ENCODE results near the gene ZBTB7C. TPM values are rescaled to one million over a fixed set of nuclear protein-coding genes. Genes with fewer than 3 reads are reported as not detected.

The ZBTB7C gene
- total RNA-seq, 1 donor from 2014 or later = 0.11 TPM

DNA sequence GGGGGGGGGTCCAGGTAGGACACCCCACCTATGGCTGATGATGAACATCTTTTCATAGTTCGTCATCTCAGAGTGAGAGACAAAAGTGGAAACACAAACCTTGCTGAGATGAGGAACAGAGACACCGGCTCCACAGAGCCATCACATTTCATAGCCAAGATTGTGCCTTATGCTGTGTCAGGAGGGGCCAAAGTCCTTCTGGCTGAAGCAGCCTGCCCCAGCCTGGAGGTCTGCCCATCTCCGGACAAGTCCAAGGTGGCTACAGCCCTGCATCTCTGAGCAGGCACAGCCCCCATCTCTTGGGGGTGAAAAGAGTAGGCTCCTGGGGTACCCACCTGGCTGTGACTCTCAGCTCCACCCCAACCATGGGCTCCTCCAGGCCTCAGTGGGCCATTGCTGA lies 70.3 kb downstream of the ZBTB7C start:
- no peak for TF ChIP-seq CTCF (IDR thresholded peaks at IDR 0.05)
- no peak overlapping the region for H3K4me3 Mint-ChIP-seq (ENCODE audit: unreplicated experiment)
- H3K27me3 Mint-ChIP-seq (ENCODE audit: unreplicated experiment) = peaks cover 25% of the 10 kb centered on the region
- DNase-seq (ENCODE audit: extremely low spot score, unreplicated experiment) = no peak
- no peaks in the 10 kb centered on the region for H3K9me3 Mint-ChIP-seq (ENCODE audit: unreplicated experiment)
- H3K27ac Mint-ChIP-seq (ENCODE audit: unreplicated experiment) = no peak overlapping the region
- H3K36me3 Mint-ChIP-seq (ENCODE audit: unreplicated experiment) = no peaks in the 10 kb centered on the region
- no peaks in the 10 kb centered on the region for H3K4me1 Mint-ChIP-seq (ENCODE audit: unreplicated experiment)

- Mint-ChIP-seq H3K9me3 (ENCODE audit: unreplicated experiment) (no peaks in the 10 kb centered on the region), H3K27me3 (ENCODE audit: unreplicated experiment) (peaks cover 29% of the 10 kb centered on the region), H3K36me3 (ENCODE audit: unreplicated experiment) (no peaks in the 10 kb centered on the region), H3K4me1 (ENCODE audit: unreplicated experiment) (no peaks in the 10 kb centered on the region), H3K4me3 (ENCODE audit: unreplicated experiment) (no peak overlapping the region), H3K27ac (ENCODE audit: unreplicated experiment) (no peak overlapping the region)
- no peak for DNase-seq (ENCODE audit: extremely low spot score, unreplicated experiment)
- TF ChIP-seq CTCF (IDR thresholded peaks at IDR 0.05) = no peak
Observed at GRCh38 chr18:48337053-48337452, 72.1 kb downstream of the ZBTB7C start.

GRCh38 chr18:48336332-48336731 lies 72.9 kb downstream of the ZBTB7C start:
- H3K36me3 Mint-ChIP-seq (ENCODE audit: unreplicated experiment) = no peaks in the 10 kb centered on the region
- no peak for TF ChIP-seq CTCF (IDR thresholded peaks at IDR 0.05)
- H3K9me3 Mint-ChIP-seq (ENCODE audit: unreplicated experiment) = no peaks in the 10 kb centered on the region
- peaks cover 31% of the 10 kb centered on the region for H3K27me3 Mint-ChIP-seq (ENCODE audit: unreplicated experiment)
- H3K4me3 Mint-ChIP-seq (ENCODE audit: unreplicated experiment) = no peak overlapping the region
- DNase-seq (ENCODE audit: extremely low spot score, unreplicated experiment) = no peak
- H3K4me1 Mint-ChIP-seq (ENCODE audit: unreplicated experiment) = no peaks in the 10 kb centered on the region
- H3K27ac Mint-ChIP-seq (ENCODE audit: unreplicated experiment) = no peak overlapping the region

DNA sequence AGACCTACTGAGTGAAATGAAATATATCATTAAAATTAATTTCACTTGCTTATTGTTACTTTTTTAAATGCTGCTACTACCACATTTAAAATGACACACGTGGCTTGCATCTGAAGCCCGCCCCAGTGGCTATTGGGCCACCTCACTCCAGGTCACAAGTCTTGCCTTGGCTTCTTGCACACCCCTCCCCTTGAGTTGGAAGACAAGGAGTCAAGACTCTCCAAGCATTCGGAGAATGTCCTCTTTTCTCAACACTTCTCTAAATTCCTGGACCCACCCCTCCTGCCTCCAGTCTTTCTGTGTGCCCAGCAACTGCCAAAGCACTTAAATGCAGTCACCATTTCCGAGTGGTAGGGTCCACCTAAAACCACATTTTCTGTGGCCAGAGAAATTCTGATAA lies 73.4 kb downstream of the ZBTB7C start:
- Mint-ChIP-seq H3K9me3 (ENCODE audit: unreplicated experiment) (no peaks in the 10 kb centered on the region), H3K4me1 (ENCODE audit: unreplicated experiment) (no peaks in the 10 kb centered on the region), H3K36me3 (ENCODE audit: unreplicated experiment) (no peaks in the 10 kb centered on the region), H3K27me3 (ENCODE audit: unreplicated experiment) (peaks cover 29% of the 10 kb centered on the region), H3K4me3 (ENCODE audit: unreplicated experiment) (no peak overlapping the region), H3K27ac (ENCODE audit: unreplicated experiment) (no peak overlapping the region)
- no peak for TF ChIP-seq CTCF (IDR thresholded peaks at IDR 0.05)
- no peak for DNase-seq (ENCODE audit: extremely low spot score, unreplicated experiment)

DNA sequence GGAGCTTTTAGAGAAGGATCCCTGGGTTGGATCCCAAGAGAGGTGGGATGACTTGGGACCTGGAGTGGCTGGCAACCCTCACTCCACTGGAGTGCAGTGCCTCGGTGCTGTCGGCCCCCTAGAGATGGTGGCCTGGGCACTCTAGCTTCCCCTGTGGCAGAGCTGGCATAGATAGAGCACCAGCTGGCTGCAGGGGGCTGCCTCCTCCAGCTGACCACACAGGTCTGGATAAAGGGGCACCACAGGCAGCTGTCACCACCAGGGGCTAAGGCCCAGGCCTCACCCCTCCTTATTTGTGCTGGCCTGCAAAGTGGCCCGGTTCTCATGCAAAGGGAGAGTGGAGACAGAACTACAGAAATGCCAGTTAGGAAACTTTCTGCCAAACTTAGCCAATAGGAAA lies 74.3 kb downstream of the ZBTB7C start:
- H3K36me3 Mint-ChIP-seq (ENCODE audit: unreplicated experiment) = no peaks in the 10 kb centered on the region

More for the DNA sequence above, 74.3 kb downstream of the ZBTB7C start:
- no peak for DNase-seq (ENCODE audit: extremely low spot score, unreplicated experiment)
- no peak for TF ChIP-seq CTCF (IDR thresholded peaks at IDR 0.05)
- no peak overlapping the region for H3K27ac Mint-ChIP-seq (ENCODE audit: unreplicated experiment)
- no peaks in the 10 kb centered on the region for H3K9me3 Mint-ChIP-seq (ENCODE audit: unreplicated experiment)
- H3K4me3 Mint-ChIP-seq (ENCODE audit: unreplicated experiment) = no peak overlapping the region
- H3K27me3 Mint-ChIP-seq (ENCODE audit: unreplicated experiment) = peaks cover 23% of the 10 kb centered on the region
- H3K4me1 Mint-ChIP-seq (ENCODE audit: unreplicated experiment) = peaks cover 6% of the 10 kb centered on the region

All from osteocyte (in vitro differentiated cells).